Natural killer cell treated with Interleukin-12 subunit alpha and Interleukin-12 subunit beta and Interleukin-15 and Interleukin-18, amount 100 ng/mL, for 72 hours (primary cell): ENCODE measurements around the gene CGNL1. TPM values are rescaled to one million over a fixed set of nuclear protein-coding genes. Genes with fewer than 3 reads are reported as not detected.
A peak's percentile ranks its signal among the peaks of the same experiment; 100 is the strongest.

Experiments used
- ATAC-seq, 2 donors: fragments of 150-1000 bp; cut with Tn5 transposase in 1 of 2; sonication (Bioruptor Pico), chemical (Tn5 transposase) in 1 of 2; 2 replicates each; pipeline ENCODE4 v1.10.0; 2021
- DNase-seq: peaks from one replicate; pipeline ENCODE4 v3.0.0; 2022; ENCODE audit warnings: low spot score
- H3K27ac Mint-ChIP-seq, 2 donors: 1 replicate in 1 of 2; 2 replicates in 1 of 2; pipeline ENCODE4 v1.8.0; 2022; ENCODE audit warnings: mixed read lengths in 2 of 2, mild to moderate bottlenecking in 1 of 2, moderate library complexity in 1 of 2
- H3K27me3 Mint-ChIP-seq, 2 donors: 1 replicate in 1 of 2; 2 replicates in 1 of 2; pipeline ENCODE4 v1.8.0; 2022; ENCODE audit warnings: mixed read lengths in 2 of 2
- H3K36me3 Mint-ChIP-seq: one replicate; pipeline ENCODE4 v1.8.0; 2022; ENCODE audit warnings: mixed read lengths
- H3K4me1 Mint-ChIP-seq, 2 donors: 1 replicate in 1 of 2; 2 replicates in 1 of 2; pipeline ENCODE4 v1.8.0; 2022; ENCODE audit warnings: low read depth in 2 of 2, mixed read lengths in 2 of 2, mild to moderate bottlenecking in 1 of 2
- H3K4me3 Mint-ChIP-seq: one replicate; pipeline ENCODE4 v1.8.0; 2022; ENCODE audit warnings: mixed read lengths
- H3K9me3 Mint-ChIP-seq: 2 replicates; pipeline ENCODE4 v1.8.0; 2022; ENCODE audit warnings: mixed read lengths
- total RNA-seq, 2 donors: library from RNA; stranded (reverse); gene quantifications; one replicate each; pipeline ENCODE4 v1.2.3, GENCODE V29; 2022

CGNL1 gene
- total RNA-seq, 2 donors from 2014 or later: not detected

DNA sequence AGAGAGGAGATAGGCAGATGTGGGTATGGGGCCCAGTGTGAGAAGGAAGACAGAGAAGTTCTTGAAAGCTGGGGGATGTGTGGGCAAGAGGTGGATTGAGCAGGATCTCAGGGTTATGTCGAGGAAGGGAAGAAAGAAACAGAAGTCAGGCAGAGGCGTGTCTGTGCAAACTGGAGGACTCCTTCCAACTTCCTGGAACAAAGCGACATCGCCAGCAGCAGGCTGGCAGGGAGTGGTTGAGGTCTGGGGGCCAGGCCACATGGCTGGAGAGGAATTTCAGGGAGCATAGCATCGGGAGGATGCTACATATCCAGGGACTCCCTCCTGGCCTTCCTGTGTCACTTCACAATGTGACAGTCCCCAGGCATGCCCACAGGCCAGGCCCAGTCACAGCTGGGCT lies 172.5 kb downstream of the CGNL1 start:
- H3K27me3 Mint-ChIP-seq: peaks cover 3 to 23% of the 10 kb centered on the region in 2 donors
- no peak overlapping the region for H3K27ac Mint-ChIP-seq
- DNase-seq (no peak), ATAC-seq (no peak)
- no peaks in the 10 kb centered on the region for H3K4me1 Mint-ChIP-seq
- H3K9me3 Mint-ChIP-seq: no peaks in the 10 kb centered on the region
- no peak overlapping the region for H3K4me3 Mint-ChIP-seq
- no peaks in the 10 kb centered on the region for H3K36me3 Mint-ChIP-seq

DNA sequence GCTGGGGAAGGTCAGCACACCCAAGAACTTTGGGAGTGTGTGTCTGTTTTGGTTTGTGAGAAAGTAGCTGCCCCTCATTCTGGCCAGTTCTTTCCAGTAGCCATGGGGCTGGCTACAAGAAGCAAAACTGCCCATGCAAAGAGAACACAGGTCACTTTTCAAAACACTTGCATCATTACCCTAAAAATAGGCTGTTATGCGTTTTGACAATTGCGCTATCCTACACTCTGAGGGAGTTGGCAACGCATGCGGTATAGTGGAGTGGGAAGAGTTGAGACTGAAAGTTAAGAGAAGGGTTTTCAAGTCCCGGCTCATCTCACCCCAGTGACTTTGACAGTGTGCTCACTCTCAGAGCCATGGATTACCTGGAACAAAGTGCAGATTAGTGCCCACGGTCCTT lies 173.6 kb downstream of the CGNL1 start:
- Mint-ChIP-seq H3K27ac (no peak overlapping the region), H3K4me1 (no peaks in the 10 kb centered on the region), H3K27me3 (peaks cover 3 to 23% of the 10 kb centered on the region in 2 donors), H3K36me3 (no peaks in the 10 kb centered on the region), H3K9me3 (no peaks in the 10 kb centered on the region), H3K4me3 (no peak overlapping the region)
- DNase-seq (no peak), ATAC-seq (no peak)

DNA sequence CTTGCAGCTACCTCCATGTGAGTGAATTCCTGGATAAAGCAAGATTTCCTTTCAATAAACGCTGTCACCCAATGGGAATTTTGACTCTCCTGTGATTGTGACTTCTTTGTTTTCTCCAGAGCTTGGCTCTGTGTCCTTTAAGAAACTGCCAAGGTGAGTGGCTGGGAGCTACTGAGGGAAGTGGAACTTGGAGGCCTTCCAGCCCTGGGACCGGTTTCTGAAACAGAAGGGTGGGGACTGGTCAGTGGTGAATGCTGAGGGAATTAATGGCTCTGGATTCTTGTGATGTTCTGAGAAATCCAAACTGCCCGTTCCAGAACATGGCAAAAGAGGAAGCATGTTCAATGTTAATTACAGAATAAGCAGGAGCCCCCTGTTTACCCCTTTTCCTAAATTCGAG lies 174.3 kb downstream of the CGNL1 start:
- ATAC-seq (no peak), DNase-seq (no peak)
- peaks cover 7 to 23% of the 10 kb centered on the region in 2 donors for H3K27me3 Mint-ChIP-seq
- H3K36me3 Mint-ChIP-seq: no peaks in the 10 kb centered on the region
- no peak overlapping the region for H3K27ac Mint-ChIP-seq
- H3K9me3 Mint-ChIP-seq: no peaks in the 10 kb centered on the region
- H3K4me1 Mint-ChIP-seq: no peaks in the 10 kb centered on the region
- no peak overlapping the region for H3K4me3 Mint-ChIP-seq

DNA sequence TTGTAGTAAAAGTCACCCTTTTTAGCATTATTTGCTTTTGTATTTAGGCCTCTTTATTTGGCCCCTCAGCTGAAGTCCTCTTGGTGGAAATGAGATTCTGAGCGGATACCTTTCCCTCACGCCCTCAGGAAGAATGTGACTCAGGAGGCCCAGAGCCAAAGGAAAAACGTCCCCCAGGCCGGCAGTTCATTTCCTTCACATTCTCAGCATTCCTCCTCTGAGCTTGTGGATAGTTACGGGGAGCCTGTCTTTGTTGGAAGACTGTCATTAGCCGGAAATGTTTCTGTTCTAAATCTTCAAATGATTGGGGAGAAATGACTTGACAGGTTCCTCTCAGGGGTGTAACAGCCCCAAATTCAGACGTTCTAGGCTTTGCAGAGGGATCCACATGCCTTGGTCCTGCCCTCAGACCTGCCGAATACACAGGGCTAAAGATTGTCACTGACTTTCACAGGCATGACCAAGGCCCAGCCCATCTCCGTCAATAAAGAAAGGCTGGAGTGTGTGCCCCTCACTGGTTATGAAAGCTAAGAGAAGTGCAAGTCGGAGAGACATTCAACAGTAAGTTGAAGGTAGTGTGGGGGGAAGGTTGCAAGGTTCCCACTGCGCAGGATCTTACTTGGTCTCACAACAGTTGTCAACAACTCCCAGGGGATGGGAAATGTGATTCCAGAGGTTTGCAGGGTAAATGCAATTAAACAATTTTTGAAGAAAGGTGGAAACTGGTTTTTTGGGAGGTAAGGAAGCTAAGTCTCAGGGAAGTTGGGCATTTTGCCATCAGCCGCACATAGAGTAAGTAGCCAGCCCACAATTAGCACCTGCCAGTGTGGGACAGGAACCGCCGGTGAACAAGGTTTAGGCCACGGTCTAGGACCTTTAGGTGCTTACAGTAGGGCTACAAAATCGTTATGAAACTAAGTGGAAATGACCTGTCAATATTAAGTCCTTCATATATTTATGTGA lies 175.7 kb downstream of the CGNL1 start:
- DNase-seq: no peak
- no peak overlapping the region for H3K4me3 Mint-ChIP-seq
- no peaks in the 10 kb centered on the region for H3K9me3 Mint-ChIP-seq
- no peaks in the 10 kb centered on the region for H3K36me3 Mint-ChIP-seq
- ATAC-seq: no peak
- H3K4me1 Mint-ChIP-seq: no peaks in the 10 kb centered on the region
- no peak overlapping the region for H3K27ac Mint-ChIP-seq
- H3K27me3 Mint-ChIP-seq: peaks cover 7 to 23% of the 10 kb centered on the region in 2 donors

DNA sequence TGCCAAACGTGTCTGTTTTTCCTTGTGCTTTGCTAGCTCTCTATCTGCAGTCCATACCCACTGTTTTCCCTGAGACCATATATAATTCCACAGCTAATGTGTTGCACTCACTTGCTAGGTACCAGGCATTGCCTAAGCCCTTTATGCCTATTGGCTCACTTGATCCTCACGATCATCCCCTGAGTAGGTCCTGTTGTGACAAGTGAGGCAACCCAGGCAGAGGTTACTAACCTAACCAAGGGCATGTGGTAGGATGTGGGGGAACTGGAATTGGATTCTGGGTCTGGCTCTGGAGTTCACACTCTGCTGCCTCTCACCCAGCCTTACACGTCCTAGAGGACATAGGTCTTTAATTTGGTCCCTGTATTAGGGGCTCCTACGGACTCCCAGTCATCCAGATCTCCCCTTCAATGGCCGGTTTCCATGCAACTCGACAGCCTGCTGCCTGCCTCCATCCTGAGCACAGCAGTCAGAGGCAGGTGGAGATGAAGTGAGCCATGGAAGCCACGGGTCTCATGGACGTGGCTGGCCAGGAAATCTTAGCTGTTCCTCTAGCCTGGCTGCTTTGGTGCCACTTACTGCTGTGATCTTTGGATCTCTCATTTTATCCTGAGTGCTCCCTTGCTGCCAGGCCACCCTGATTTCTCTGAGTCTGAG lies 176.5 kb downstream of the CGNL1 start:
- no peaks in the 10 kb centered on the region for H3K9me3 Mint-ChIP-seq
- no peak overlapping the region for H3K4me3 Mint-ChIP-seq
- H3K36me3 Mint-ChIP-seq: no peaks in the 10 kb centered on the region
- H3K27me3 Mint-ChIP-seq: peaks cover 7 to 23% of the 10 kb centered on the region in 2 donors
- DNase-seq (no peak), ATAC-seq (no peak)
- no peak overlapping the region for H3K27ac Mint-ChIP-seq
- no peaks in the 10 kb centered on the region for H3K4me1 Mint-ChIP-seq

DNA sequence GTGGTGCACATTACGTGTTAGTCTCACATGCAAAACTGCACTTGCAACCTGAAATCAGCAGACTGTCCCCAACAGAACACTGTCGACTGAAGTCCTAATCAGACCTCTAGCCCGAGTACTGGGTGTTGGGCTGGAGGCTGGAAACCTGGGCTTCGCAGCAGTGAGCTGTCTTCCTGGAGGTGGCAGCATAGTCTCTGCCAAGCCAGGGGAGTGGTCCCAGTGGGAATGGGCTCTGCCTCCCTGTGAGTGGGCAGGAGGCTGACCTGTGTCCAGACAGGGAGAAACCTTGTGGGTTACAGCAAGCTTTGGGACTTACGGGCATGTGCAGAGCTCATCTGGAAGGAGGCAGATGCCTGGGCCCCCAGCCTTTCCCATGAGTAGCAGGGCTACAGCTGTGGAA lies 177.2 kb downstream of the CGNL1 start:
- H3K9me3 Mint-ChIP-seq: no peaks in the 10 kb centered on the region

DNA sequence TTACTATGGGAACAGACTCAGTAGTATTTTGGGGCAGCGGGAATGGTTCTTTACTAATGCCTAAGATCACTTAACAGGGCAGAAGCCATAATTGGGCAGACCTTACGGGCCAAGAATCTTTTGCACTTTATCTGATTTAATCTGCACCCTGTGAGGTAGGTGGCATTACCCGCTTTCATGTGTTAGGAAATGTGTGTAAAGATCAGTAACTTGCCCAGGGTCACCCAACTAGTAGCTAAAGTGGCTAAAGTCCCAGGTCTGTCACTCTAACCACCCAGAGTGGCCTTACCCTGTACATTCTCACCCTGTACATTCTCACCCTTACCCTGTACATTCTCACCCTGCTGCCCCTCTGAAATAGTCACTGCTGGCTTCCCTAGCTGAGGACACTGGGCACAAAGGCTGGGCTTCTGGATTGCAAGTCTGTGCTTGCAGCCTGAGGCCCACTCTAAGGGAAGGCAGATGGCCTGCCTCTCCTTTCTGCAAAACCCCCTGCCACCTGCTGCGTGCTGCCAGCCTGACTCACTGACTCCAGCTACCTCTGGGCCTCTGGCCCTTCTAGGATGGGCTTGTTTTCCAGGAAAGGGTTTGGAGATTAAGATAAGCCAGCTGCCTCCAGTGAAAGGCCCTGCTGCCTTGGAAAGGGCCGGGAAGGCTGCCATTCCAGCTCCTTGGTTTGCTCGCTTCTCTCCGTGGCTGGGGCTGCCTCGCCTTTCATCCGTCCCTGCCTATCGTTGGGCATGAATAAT lies 177.9 kb downstream of the CGNL1 start:
- H3K4me1 Mint-ChIP-seq: no peaks in the 10 kb centered on the region
- peaks cover 11 to 15% of the 10 kb centered on the region in 2 donors for H3K27me3 Mint-ChIP-seq
- no peaks in the 10 kb centered on the region for H3K9me3 Mint-ChIP-seq
- no peak for ATAC-seq
- DNase-seq: no peak
- H3K36me3 Mint-ChIP-seq: no peaks in the 10 kb centered on the region
- no peak overlapping the region for H3K4me3 Mint-ChIP-seq
- no peak overlapping the region for H3K27ac Mint-ChIP-seq

More for the DNA sequence above, 177.2 kb downstream of the CGNL1 start:
- Mint-ChIP-seq H3K27ac (no peak overlapping the region), H3K36me3 (no peaks in the 10 kb centered on the region), H3K4me1 (no peaks in the 10 kb centered on the region), H3K27me3 (peaks cover 7 to 18% of the 10 kb centered on the region in 2 donors), H3K4me3 (no peak overlapping the region)
- DNase-seq (no peak), ATAC-seq (peak in 1 of 2 donors; percentile 19)

DNA sequence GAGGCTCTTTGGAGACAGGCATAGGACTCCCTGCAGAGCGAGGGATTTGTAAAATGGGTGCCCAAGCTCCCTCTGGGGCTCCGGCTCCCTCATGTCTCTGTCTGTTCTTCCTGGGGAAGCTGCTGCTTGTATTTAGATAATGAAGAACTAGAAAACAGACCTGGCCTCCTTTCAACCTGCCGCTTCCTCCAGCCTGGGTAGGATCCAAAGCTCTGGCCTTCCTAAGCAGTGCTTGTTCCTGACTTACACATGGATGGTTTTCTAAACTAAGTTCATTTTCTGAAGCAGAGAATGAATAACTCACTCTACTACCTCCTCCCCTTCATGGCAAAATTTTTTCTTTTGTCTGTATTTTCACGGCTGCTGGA lies 178.5 kb downstream of the CGNL1 start:
- ATAC-seq: no peak
- Mint-ChIP-seq H3K9me3 (no peaks in the 10 kb centered on the region), H3K4me1 (no peaks in the 10 kb centered on the region), H3K36me3 (no peaks in the 10 kb centered on the region), H3K4me3 (no peak overlapping the region), H3K27ac (no peak overlapping the region), H3K27me3 (peaks cover 15 to 16% of the 10 kb centered on the region in 2 donors)
- no peak for DNase-seq

DNA sequence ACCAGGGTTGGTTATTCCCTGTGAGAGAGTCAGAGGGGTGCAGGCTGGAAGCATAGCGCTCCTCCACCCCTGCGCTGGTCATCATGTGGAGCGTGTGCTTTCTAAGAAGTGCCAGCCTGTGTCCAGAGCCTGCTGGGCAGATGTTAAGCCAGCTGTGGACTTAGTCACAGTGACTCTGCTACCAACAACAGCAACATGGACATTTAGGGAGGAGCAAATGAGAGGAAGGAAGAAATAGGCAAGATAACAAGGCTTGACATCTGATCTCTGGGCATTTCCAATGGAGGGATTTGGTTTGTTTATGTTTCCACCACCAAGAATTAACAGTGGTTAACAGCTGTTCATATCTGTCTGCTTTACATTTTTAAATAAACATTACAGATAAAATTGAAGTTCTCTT lies 179.0 kb downstream of the CGNL1 start:
- Mint-ChIP-seq H3K27ac (no peak overlapping the region), H3K4me3 (no peak overlapping the region), H3K36me3 (no peaks in the 10 kb centered on the region), H3K27me3 (peaks cover 19% of the 10 kb centered on the region in 2 donors), H3K4me1 (no peaks in the 10 kb centered on the region), H3K9me3 (no peaks in the 10 kb centered on the region)
- DNase-seq: no peak
- ATAC-seq: no peak

DNA sequence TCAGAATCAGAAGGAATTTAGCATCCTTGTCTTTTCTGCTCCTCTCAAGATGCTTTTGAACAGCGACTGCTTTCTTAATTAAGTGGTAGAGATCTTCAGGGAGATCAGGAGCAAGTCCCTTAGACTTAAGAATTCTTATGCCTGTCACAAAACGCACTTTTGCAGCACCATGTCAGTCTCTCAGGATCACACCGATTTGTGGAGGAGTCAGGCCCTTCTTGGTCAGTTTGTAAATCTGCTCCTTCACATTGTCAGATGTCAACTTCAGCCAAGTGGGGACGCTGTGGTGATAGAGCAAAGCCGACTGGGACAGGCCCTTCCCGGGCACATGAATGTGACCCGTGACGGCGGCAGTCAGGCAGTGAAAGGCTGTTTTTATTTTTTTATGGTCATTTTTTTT lies 179.7 kb downstream of the CGNL1 start:
- no peaks in the 10 kb centered on the region for H3K36me3 Mint-ChIP-seq
- peaks cover 18 to 22% of the 10 kb centered on the region in 2 donors for H3K27me3 Mint-ChIP-seq
- no peaks in the 10 kb centered on the region for H3K4me1 Mint-ChIP-seq
- DNase-seq (no peak), ATAC-seq (no peak)
- no peak overlapping the region for H3K4me3 Mint-ChIP-seq
- H3K27ac Mint-ChIP-seq: no peak overlapping the region
- no peaks in the 10 kb centered on the region for H3K9me3 Mint-ChIP-seq

DNA sequence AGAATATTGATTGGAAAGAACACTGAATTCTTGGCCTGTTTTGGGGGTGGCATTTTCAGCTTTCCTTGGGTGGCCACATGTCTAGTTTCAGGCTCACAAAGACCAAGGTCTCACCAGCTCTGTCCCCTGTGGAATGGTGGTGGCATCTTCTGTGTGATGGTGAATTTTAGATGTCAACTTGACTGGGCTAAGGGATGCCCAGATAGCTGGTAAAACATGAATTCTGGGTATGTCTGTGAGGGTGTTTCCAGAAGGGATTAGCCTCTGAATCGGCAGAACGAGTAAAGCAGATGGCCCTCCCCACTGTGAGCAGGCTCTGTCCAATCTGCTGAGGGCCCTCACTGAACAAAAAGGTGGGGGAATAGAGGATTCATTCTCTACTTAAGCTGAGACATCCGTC lies 181.0 kb downstream of the CGNL1 start:
- peaks cover 0 to 6% of the 10 kb centered on the region in 2 donors for H3K4me1 Mint-ChIP-seq
- ATAC-seq (no peak), DNase-seq (no peak)
- no peaks in the 10 kb centered on the region for H3K9me3 Mint-ChIP-seq
- H3K27ac Mint-ChIP-seq: no peak overlapping the region
- no peaks in the 10 kb centered on the region for H3K36me3 Mint-ChIP-seq
- H3K27me3 Mint-ChIP-seq: peaks cover 19 to 21% of the 10 kb centered on the region in 2 donors
- no peak overlapping the region for H3K4me3 Mint-ChIP-seq

DNA sequence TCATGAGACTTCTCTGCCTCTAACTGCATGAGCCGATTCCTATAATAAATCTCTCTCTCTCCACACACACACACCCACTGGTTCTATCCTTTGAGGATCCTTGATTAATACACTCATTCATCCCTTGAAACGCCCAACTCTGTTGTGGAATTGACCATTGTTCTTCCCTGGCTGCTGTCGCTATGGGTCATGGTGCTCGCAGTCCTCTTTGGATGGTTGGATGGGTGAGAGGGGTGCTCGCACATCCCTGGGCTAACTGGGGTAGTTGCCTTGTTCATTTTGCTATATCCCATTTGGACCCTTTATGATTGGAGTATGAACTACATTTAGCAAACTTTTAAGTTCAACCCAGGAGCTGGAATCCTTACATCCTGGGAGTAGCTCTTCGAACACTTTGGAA lies 181.5 kb downstream of the CGNL1 start:
- Mint-ChIP-seq H3K4me3 (no peak overlapping the region), H3K27ac (no peak overlapping the region), H3K36me3 (no peaks in the 10 kb centered on the region), H3K4me1 (peaks cover 0 to 6% of the 10 kb centered on the region in 2 donors), H3K27me3 (peaks cover 25% of the 10 kb centered on the region in 2 donors), H3K9me3 (no peaks in the 10 kb centered on the region)
- no peak for DNase-seq
- no peak for ATAC-seq

DNA sequence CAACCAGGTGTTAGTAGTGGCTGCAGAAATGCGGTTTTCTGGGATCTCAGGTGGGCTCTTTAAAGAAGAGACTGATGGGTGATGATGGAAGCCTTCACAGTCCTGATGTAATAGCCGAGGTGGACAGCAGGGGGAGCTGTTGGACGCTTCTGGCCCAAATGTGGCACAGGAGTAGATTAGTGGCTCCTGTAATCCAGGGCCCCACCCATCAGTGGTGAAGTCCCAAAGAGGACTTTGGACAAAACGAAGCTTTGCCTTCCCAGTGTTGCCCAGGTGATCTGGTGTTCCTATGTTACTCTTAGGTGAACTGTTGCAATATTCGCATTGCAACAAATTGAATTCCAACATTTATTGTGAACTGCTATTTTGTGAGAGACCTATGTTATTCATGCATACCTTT lies 183.6 kb downstream of the CGNL1 start:
- Mint-ChIP-seq H3K27me3 (peaks cover 25 to 37% of the 10 kb centered on the region in 2 donors), H3K27ac (no peak overlapping the region), H3K9me3 (no peaks in the 10 kb centered on the region), H3K4me1 (peaks cover 0 to 6% of the 10 kb centered on the region in 2 donors), H3K36me3 (no peaks in the 10 kb centered on the region), H3K4me3 (no peak overlapping the region)
- ATAC-seq (peak in 1 of 2 donors; percentile 64), DNase-seq (peak; percentile 74)
